Right cardiac atrium (tissue), 5 donors: ENCODE results near the gene GPR89A. TPM values are rescaled to one million over a fixed set of nuclear protein-coding genes. Genes with fewer than 3 reads are reported as not detected.
"Not testable (repeated sequence)": the region's sequence is repeated elsewhere in the genome, so short reads cannot be mapped to it uniquely, and the experiment has no call there.

Source experiments
- ATAC-seq, 2 donors: fragments of 200-7000 bp; cut with Tn5 transposase; one replicate each; pipeline versions ENCODE4 v1.8.0 to v1.9.1; 2020; ENCODE audit warnings: moderate library complexity in 2 of 2, mild to moderate bottlenecking in 1 of 2
- DNase-seq, 3 donors: peaks; one replicate each; pipeline ENCODE4 v3.0.0-alpha.2; 2020
- H3K27ac ChIP-seq: one replicate; pipeline ENCODE4 v1.5.1; 2013; ENCODE audit warnings: mild to moderate bottlenecking, low read length, control low read depth, moderate library complexity
- H3K27me3 ChIP-seq: one replicate; pipeline ENCODE4 v1.6.1; 2013; ENCODE audit not compliant: control insufficient read depth, insufficient read depth
- H3K4me1 ChIP-seq: one replicate; pipeline ENCODE4 v1.6.1; 2013; ENCODE audit warnings: low read length; ENCODE audit not compliant: control insufficient read depth, insufficient read depth
- H3K4me3 ChIP-seq: one replicate; pipeline ENCODE4 v1.5.1; 2013; ENCODE audit warnings: low read length, control low read depth
- H3K9me3 ChIP-seq: one replicate; pipeline ENCODE4 v1.6.1; 2013; ENCODE audit warnings: low read length; ENCODE audit not compliant: control insufficient read depth
- WGBS: extraction: QIAGEN DNeasy Blood & Tissue Kit; methylation state at CpG from one replicate; pipeline ENCODE4 v1.1.7; 2013; 5-methylcytosine and 5-hydroxymethylcytosine counted together
- intact Hi-C, 4 donors: fragments of 100-400 bp; cut with DNase I; formaldehyde crosslinking; loops; one replicate each; pipeline versions ENCODE4 v1.11.0 to v1.14.0; 2022 to 2023
- polyA plus RNA-seq: library from polyadenylated mRNA; stranded (reverse); fragments of 200-250 nt; gene quantifications from one replicate; pipeline ENCODE4 v1.2.3, GENCODE V29; 2013
- total RNA-seq, 4 donors: library from RNA; stranded (reverse); fragmentation: NEBNext Ultra II Directional; extraction: Animal tissue kit (Norgen Biotek cat#: 25700); gene quantifications; one replicate each; pipeline ENCODE4 v1.2.1, GENCODE V29; 2021
- donor health status: healthy with polysubstance abuse.
- donor health status: DM: no; HTN: yes; CAD: no.
- donor health status: DM: no; HTN: no; CAD: no.
- donor health status: DM: no; HTN: yes; CAD: no; lungs with severe emphysema.
- donor health status: DM: yes; HTN: yes; CAD: no.

GPR89A gene
- total and polyA plus RNA-seq, 5 donors: 8.9 to 19.2 (median 12.1) TPM

GRCh38 chr1:145620073-145620472 is 12.3 kb downstream of the GPR89A start:
- DNase-seq, intact Hi-C loops, H3K27ac ChIP-seq, ATAC-seq, H3K4me3 ChIP-seq, H3K9me3 ChIP-seq, H3K27me3 ChIP-seq, H3K4me1 ChIP-seq: not testable (repeated sequence)
- 81% methylated on average over 1 of the region's 1 CpG for WGBS

DNA sequence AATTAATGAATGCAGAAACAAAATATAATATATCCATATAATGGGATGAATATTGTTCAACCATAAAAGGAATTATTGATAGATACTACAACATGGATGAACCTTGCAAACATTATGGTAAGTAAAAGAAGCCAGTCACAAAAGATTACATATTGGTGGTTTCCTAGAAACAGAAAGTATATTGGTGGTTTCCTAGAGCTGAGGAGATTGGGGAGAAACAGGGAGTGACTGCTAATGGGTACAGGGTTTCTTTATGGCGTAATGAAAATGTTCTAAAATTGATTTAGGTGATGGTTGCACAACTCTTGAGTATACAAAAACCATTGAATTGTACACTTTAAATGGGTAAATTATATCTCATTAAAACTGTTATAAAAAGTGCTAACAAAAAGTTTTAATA is 14.4 kb downstream of the GPR89A start:
- H3K4me3 ChIP-seq, H3K4me1 ChIP-seq, ATAC-seq, H3K27me3 ChIP-seq, H3K9me3 ChIP-seq, DNase-seq, H3K27ac ChIP-seq, intact Hi-C loops: not testable (repeated sequence)
- no CpG with 5 or more reads among the region's 1 CpG for WGBS

- H3K4me1 ChIP-seq, H3K27me3 ChIP-seq, DNase-seq, H3K27ac ChIP-seq, intact Hi-C loops, ATAC-seq, H3K9me3 ChIP-seq, H3K4me3 ChIP-seq: not testable (repeated sequence)
- WGBS: 58% methylated on average over 1 of the region's 1 CpG
Observed at GRCh38 chr1:145636237-145636636, 28.4 kb downstream of the GPR89A start.

DNA sequence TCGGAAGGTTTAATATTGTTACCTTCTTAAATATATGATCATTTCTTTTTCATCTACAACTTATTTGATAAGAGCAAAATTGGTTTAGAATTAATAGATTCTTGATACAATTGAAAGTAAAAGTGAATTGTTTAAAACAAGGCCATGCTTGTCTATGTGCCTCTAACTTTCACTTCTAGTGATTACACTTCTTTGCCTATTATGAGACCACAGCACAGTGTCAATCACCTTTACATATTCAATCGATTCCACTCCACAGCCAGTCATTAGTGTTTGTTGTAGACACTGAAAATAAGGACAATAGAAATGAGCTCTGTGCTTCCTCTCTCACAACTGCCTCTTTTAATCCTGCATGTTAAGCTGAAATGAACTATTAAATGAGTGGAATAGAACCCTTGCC is 34.1 kb downstream of the GPR89A start:
- H3K27ac ChIP-seq, intact Hi-C loops, H3K4me3 ChIP-seq, H3K27me3 ChIP-seq, H3K4me1 ChIP-seq, ATAC-seq, H3K9me3 ChIP-seq, DNase-seq: not testable (repeated sequence)
- 100% methylated on average over 1 of the region's 2 CpGs for WGBS

GRCh38 chr1:145643990-145644389 is 36.2 kb downstream of the GPR89A start:
- H3K4me3 ChIP-seq, H3K9me3 ChIP-seq, intact Hi-C loops, H3K27me3 ChIP-seq, H3K27ac ChIP-seq, H3K4me1 ChIP-seq, DNase-seq, ATAC-seq: not testable (repeated sequence)
- WGBS: no CpG with 5 or more reads among the region's 1 CpG

GRCh38 chr1:145656245-145656943 is 48.6 kb downstream of the GPR89A start:
- DNase-seq (peak in 1 of 3 donors; percentile 54), ATAC-seq (peak; percentile 47 to 72)
- H3K4me3 ChIP-seq, H3K27me3 ChIP-seq, H3K27ac ChIP-seq, H3K4me1 ChIP-seq, H3K9me3 ChIP-seq, intact Hi-C loops: not testable (repeated sequence)
- 76% methylated on average over 5 of the region's 7 CpGs for WGBS

DNA sequence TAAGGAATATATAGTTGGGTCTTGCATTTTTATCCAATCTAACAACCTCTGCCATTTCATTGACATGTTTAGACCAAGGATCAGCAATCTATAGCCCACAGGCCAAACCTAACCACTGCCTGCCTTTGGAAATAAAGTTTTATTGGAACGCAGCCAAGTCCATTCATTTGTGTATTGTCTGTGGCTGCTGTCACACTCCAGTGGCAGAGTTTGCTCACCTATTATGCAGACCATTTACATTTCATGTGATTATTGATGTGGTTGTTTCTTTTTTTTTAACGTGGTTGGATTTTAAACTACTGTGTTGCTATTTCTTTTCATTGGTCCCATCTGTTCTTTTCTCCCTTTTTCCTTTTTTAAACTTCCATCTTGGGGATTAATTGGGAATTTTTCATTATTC is 54.7 kb downstream of the GPR89A start:
- H3K4me3 ChIP-seq, H3K4me1 ChIP-seq, H3K27ac ChIP-seq, H3K9me3 ChIP-seq, H3K27me3 ChIP-seq, ATAC-seq, intact Hi-C loops, DNase-seq: not testable (repeated sequence)
- WGBS: 76% methylated on average over 2 of the region's 2 CpGs

DNA sequence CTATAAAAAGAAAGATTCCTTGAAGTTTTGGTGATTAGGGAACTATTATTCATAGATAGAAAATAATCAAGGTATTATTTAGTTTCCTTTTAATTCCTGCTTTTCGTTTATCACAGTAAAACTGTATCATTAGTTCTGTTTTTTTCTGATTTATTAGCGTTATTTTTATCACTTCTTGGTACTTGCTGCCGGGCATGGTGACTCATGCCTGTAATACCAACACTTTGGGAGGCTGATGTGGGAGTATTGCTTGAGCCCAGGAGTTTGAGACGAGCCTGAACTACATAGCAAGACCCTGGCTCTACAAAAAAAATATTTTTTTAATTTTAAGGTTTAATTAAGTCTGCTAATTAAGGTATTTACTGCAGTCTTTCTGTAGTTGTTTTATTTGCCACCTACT is 57.2 kb downstream of the GPR89A start:
- H3K4me3 ChIP-seq, H3K4me1 ChIP-seq, ATAC-seq, intact Hi-C loops, DNase-seq, H3K9me3 ChIP-seq, H3K27me3 ChIP-seq, H3K27ac ChIP-seq: not testable (repeated sequence)
- 54% methylated on average over 4 of the region's 4 CpGs for WGBS

- intact Hi-C loops, H3K9me3 ChIP-seq, H3K27ac ChIP-seq, H3K4me1 ChIP-seq, H3K4me3 ChIP-seq, ATAC-seq, H3K27me3 ChIP-seq, DNase-seq: not testable (repeated sequence)
- 88% methylated on average over 2 of the region's 3 CpGs for WGBS
Observed at GRCh38 chr1:145670995-145671745, 63.4 kb downstream of the GPR89A start.

GRCh38 chr1:145673217-145673616 is 65.4 kb downstream of the GPR89A start:
- H3K27me3 ChIP-seq, H3K4me3 ChIP-seq, ATAC-seq, DNase-seq, H3K9me3 ChIP-seq, H3K27ac ChIP-seq, intact Hi-C loops, H3K4me1 ChIP-seq: not testable (repeated sequence)
- no CpG with 5 or more reads among the region's 1 CpG for WGBS

GRCh38 chr1:145684858-145685257 is 77.1 kb downstream of the GPR89A start:
- 95% methylated on average over 2 of the region's 3 CpGs for WGBS
- H3K4me1 ChIP-seq, intact Hi-C loops, H3K27me3 ChIP-seq, ATAC-seq, H3K27ac ChIP-seq, H3K4me3 ChIP-seq, DNase-seq, H3K9me3 ChIP-seq: not testable (repeated sequence)
